HepG2 (cell line): Measurements from ENCODE around the gene EPB41L2. TPM values are rescaled to one million over a fixed set of nuclear protein-coding genes. Genes with fewer than 3 reads are reported as not detected.

ENCODE experiments used
- AGO2 ChIP-seq: fragments of 200-400 bp; formaldehyde crosslinking; optimal IDR thresholded peaks from 2 replicates; pipeline ENCODE3; 2017; ENCODE audit warnings: mild to moderate bottlenecking, low read depth, low read length, moderate library complexity
- AKAP8 ChIP-seq: sonication (generic); formaldehyde crosslinking; IDR thresholded peaks from 2 replicates; pipeline ENCODE4 v1.5.1; 2020; ENCODE audit warnings: mild to moderate bottlenecking, missing genetic modification reagents
- BORCS8-MEF2B ChIP-seq: sonication (generic); formaldehyde crosslinking; IDR thresholded peaks from 2 replicates; pipeline ENCODE4 v1.8.0; 2022; ENCODE audit warnings: mild to moderate bottlenecking, missing genetic modification reagents
- CBX1 ChIP-seq: IDR thresholded peaks from one replicate; pipeline ENCODE4 v1.6.1; 2016; ENCODE audit warnings: antibody characterized with exemption, low read depth
- CEBPG ChIP-seq: IDR thresholded peaks from 2 replicates; pipeline ENCODE4 v1.6.1; 2016
- KLF13 ChIP-seq: sonication (generic); formaldehyde crosslinking; IDR thresholded peaks from 2 replicates; pipeline ENCODE4 v1.4.0; 2020; ENCODE audit warnings: mild to moderate bottlenecking, missing genetic modification reagents
- MAFK ChIP-seq, 2 experiments: IDR thresholded peaks in 1 of 2; conservative IDR thresholded peaks in 1 of 2; 2 replicates each; pipeline ENCODE4 v1.6.1; 2011; ENCODE audit warnings: improper control_type of control experiment in 2 of 2, low read length in 2 of 2
- MEIS2 ChIP-seq: sonication (generic); formaldehyde crosslinking; IDR thresholded peaks from 2 replicates; pipeline ENCODE4 v1.9.0; 2021; ENCODE audit warnings: mild to moderate bottlenecking, missing genetic modification reagents
- NBN ChIP-seq: fragments of 450-650 bp; conservative IDR thresholded peaks from 2 replicates; pipeline ENCODE4 v1.6.1; 2017
- RAD51 ChIP-seq: fragments of 450-650 bp; IDR thresholded peaks from 2 replicates; pipeline ENCODE4 v1.6.1; 2016; ENCODE audit warnings: borderline replicate concordance
- RFXANK ChIP-seq: IDR thresholded peaks from 2 replicates; pipeline ENCODE4 v1.6.1; 2016
- SIN3B ChIP-seq: fragments of 150-350 bp; IDR thresholded peaks from 2 replicates; pipeline ENCODE4 v1.6.1; 2014; ENCODE audit warnings: low read length
- ZFAT ChIP-seq: sonication (generic); formaldehyde crosslinking; conservative IDR thresholded peaks from 2 replicates; pipeline ENCODE4 v1.8.1; 2023; ENCODE audit warnings: missing genetic modification reagents, inconsistent platforms
- ZFP90 ChIP-seq: sonication (generic); formaldehyde crosslinking; IDR thresholded peaks from 2 replicates; pipeline ENCODE4 v1.8.0; 2022; ENCODE audit warnings: missing genetic modification reagents, mild to moderate bottlenecking, inconsistent platforms, borderline replicate concordance
- ZKSCAN8 ChIP-seq: IDR thresholded peaks from 2 replicates; pipeline ENCODE4 v1.6.1; 2016; ENCODE audit warnings: borderline replicate concordance, missing genetic modification reagents, missing compliant biosample characterization
- ZNF331 ChIP-seq: sonication (generic); formaldehyde crosslinking; IDR thresholded peaks from 2 replicates; pipeline ENCODE4 v1.4.0; 2020; ENCODE audit warnings: missing genetic modification reagents
- ZNF775 ChIP-seq: sonication (generic); formaldehyde crosslinking; IDR thresholded peaks from 2 replicates; pipeline ENCODE4 v1.4.0; 2020; ENCODE audit warnings: missing genetic modification reagents, mild to moderate bottlenecking, moderate library complexity, borderline replicate concordance
- ZNF781 ChIP-seq: sonication (generic); formaldehyde crosslinking; IDR thresholded peaks from 2 replicates; pipeline ENCODE4 v1.5.1; 2020; ENCODE audit warnings: borderline replicate concordance, mild to moderate bottlenecking, missing genetic modification reagents; ENCODE audit errors: not compliant biosample characterization
- ZSCAN22 ChIP-seq: sonication (generic); formaldehyde crosslinking; IDR thresholded peaks from 2 replicates; pipeline ENCODE4 v1.4.0; 2020; ENCODE audit warnings: mild to moderate bottlenecking, missing genetic modification reagents
- polyA plus RNA-seq, 8 experiments: library from polyadenylated mRNA; depleted of rRNA in 3 of 8; stranded (reverse) in 7 of 8; unstranded in 1 of 8; fragments of >200 nt; fragmentation: Illumina TruSeq in 4 of 8; extraction: Trizol in 4 of 8; gene quantifications; 2 replicates each; pipeline versions ENCODE4 v1.2.1 to v1.2.3, GENCODE V29; 2011 to 2016; ENCODE audit warnings: low read depth in 4 of 8, missing spikeins in 1 of 8, mixed read lengths in 1 of 8; ENCODE audit not compliant: insufficient read depth in 1 of 8
- total RNA-seq, 5 experiments: library from RNA; depleted of rRNA; stranded (reverse); fragments of >200 nt; fragmentation: Illumina TruSeq; extraction: Trizol; gene quantifications; 2 replicates each; pipeline ENCODE4 v1.2.3, GENCODE V29; 2016; ENCODE audit warnings: low read depth in 1 of 5
- TF ChIP-seq, protein P1 (sequence below): sonication (generic); formaldehyde crosslinking; IDR thresholded peaks from 2 replicates; pipeline ENCODE4 v1.4.0; 2020; ENCODE audit warnings: missing genetic modification reagents, low read depth, mild to moderate bottlenecking, borderline replicate concordance
- TF ChIP-seq, protein P2 (sequence below): sonication (generic); formaldehyde crosslinking; IDR thresholded peaks from 2 replicates; pipeline ENCODE4 v1.5.0; 2020; ENCODE audit warnings: mild to moderate bottlenecking, missing genetic modification reagents
- TF ChIP-seq, protein P3 (sequence below): fragments of 450-650 bp; IDR thresholded peaks from 2 replicates; pipeline ENCODE4 v1.6.1; 2016
- TF ChIP-seq, protein P4 (sequence below): sonication (generic); formaldehyde crosslinking; IDR thresholded peaks from 2 replicates; pipeline ENCODE4 v1.5.0; 2020; ENCODE audit warnings: missing genetic modification reagents
- TF ChIP-seq, protein P5 (sequence below): sonication (generic); formaldehyde crosslinking; IDR thresholded peaks from 2 replicates; pipeline ENCODE4 v1.8.0; 2022; ENCODE audit warnings: mild to moderate bottlenecking, missing genetic modification reagents; ENCODE audit not compliant: insufficient replicate concordance
- TF ChIP-seq, protein P6 (sequence below): sonication (generic); formaldehyde crosslinking; IDR thresholded peaks from 2 replicates; pipeline ENCODE4 v1.8.1; 2023; ENCODE audit warnings: mild to moderate bottlenecking, missing genetic modification reagents, borderline replicate concordance

The EPB41L2 gene
- total and polyA plus RNA-seq, 2 of the 13 experiments (the other 11 are each of a cell fraction or from before 2014, with no cell fraction given): 41.7 to 56.4 TPM

DNA sequence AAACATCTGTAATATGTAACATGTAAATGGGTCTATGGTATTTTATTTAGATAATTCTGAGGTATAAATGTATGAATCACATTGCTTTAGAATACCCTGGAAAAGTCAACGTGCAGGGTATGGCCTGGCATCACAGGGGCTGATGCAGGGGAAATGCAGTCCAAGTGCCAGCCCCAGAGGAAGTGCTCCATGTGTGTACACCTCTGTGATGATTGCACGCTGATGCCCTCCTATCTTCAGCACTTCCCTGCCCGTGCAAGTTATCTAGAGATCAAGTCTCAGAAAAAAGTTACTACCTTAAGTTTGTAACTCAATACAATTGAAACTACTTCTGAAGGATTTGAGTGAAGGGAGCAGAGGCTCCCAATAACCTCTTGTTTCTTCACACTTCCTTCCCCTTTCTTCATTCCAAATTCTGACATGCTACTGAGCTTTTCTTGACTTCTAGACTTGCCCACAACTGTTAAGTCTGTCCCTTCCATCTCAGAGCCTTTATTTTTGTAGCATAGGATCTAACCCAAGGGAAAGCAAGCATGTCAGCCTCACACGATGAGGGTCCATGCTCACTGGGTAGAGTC lies 233.6 kb downstream of the EPB41L2 start (continued):
- TF ChIP-seq ZNF775 (CRISPR knock-in tag) (no peak), ZFAT (CRISPR knock-in tag) (no peak), CBX1 (no peak), NBN (no peak), ZNF331 (CRISPR knock-in tag) (0 out of 2 replicates have a peak, but pooled peaks have one; percentile 5), AGO2 (no peak), CEBPG (CRISPR knock-in tag) (no peak), ZFP90 (CRISPR knock-in tag) (no peak), ZNF781 (CRISPR knock-in tag) (no peak), ZKSCAN8 (no peak), RFXANK (CRISPR knock-in tag) (no peak), AKAP8 (CRISPR knock-in tag) (no peak), BORCS8-MEF2B (CRISPR knock-in tag) (0 out of 2 replicates have a peak, but pooled peaks have one; percentile 46), KLF13 (CRISPR knock-in tag) (no peak), MAFK (conservative IDR thresholded peaks at IDR 0.05 in 1 of 2, IDR thresholded peaks at IDR 0.05 in 1 of 2; ENCODE audit: low read length in 2 of 2) (no peak), SIN3B (no peak), MEIS2 (CRISPR knock-in tag) (no peak), ZSCAN22 (CRISPR knock-in tag) (no peak), RAD51 (no peak)
- TF ChIP-seq, protein P1, sequence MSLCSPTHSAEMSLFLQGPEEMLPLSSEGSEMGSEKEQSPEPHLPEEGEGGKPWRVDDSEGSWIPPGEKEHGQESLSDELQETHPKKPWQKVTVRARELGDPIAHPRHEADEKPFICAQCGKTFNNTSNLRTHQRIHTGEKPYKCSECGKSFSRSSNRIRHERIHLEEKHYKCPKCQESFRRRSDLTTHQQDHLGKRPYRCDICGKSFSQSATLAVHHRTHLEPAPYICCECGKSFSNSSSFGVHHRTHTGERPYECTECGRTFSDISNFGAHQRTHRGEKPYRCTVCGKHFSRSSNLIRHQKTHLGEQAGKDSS (CRISPR knock-in tag): no peak
- TF ChIP-seq, protein P2, sequence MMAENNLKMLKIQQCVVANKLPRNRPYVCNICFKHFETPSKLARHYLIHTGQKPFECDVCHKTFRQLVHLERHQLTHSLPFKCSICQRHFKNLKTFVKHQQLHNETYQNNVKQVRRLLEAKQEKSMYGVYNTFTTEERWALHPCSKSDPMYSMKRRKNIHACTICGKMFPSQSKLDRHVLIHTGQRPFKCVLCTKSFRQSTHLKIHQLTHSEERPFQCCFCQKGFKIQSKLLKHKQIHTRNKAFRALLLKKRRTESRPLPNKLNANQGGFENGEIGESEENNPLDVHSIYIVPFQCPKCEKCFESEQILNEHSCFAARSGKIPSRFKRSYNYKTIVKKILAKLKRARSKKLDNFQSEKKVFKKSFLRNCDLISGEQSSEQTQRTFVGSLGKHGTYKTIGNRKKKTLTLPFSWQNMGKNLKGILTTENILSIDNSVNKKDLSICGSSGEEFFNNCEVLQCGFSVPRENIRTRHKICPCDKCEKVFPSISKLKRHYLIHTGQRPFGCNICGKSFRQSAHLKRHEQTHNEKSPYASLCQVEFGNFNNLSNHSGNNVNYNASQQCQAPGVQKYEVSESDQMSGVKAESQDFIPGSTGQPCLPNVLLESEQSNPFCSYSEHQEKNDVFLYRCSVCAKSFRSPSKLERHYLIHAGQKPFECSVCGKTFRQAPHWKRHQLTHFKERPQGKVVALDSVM (CRISPR knock-in tag): no peak
- TF ChIP-seq, protein P3, sequence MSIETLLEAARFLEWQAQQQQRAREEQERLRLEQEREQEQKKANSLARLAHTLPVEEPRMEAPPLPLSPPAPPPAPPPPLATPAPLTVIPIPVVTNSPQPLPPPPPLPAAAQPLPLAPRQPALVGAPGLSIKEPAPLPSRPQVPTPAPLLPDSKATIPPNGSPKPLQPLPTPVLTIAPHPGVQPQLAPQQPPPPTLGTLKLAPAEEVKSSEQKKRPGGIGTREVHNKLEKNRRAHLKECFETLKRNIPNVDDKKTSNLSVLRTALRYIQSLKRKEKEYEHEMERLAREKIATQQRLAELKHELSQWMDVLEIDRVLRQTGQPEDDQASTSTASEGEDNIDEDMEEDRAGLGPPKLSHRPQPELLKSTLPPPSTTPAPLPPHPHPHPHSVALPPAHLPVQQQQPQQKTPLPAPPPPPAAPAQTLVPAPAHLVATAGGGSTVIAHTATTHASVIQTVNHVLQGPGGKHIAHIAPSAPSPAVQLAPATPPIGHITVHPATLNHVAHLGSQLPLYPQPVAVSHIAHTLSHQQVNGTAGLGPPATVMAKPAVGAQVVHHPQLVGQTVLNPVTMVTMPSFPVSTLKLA: no peak
- TF ChIP-seq, protein P4, sequence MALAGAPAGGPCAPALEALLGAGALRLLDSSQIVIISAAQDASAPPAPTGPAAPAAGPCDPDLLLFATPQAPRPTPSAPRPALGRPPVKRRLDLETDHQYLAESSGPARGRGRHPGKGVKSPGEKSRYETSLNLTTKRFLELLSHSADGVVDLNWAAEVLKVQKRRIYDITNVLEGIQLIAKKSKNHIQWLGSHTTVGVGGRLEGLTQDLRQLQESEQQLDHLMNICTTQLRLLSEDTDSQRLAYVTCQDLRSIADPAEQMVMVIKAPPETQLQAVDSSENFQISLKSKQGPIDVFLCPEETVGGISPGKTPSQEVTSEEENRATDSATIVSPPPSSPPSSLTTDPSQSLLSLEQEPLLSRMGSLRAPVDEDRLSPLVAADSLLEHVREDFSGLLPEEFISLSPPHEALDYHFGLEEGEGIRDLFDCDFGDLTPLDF (CRISPR knock-in tag): no peak
- TF ChIP-seq, protein P5, sequence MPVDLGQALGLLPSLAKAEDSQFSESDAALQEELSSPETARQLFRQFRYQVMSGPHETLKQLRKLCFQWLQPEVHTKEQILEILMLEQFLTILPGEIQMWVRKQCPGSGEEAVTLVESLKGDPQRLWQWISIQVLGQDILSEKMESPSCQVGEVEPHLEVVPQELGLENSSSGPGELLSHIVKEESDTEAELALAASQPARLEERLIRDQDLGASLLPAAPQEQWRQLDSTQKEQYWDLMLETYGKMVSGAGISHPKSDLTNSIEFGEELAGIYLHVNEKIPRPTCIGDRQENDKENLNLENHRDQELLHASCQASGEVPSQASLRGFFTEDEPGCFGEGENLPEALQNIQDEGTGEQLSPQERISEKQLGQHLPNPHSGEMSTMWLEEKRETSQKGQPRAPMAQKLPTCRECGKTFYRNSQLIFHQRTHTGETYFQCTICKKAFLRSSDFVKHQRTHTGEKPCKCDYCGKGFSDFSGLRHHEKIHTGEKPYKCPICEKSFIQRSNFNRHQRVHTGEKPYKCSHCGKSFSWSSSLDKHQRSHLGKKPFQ (CRISPR knock-in tag): no peak
- TF ChIP-seq, protein P6, sequence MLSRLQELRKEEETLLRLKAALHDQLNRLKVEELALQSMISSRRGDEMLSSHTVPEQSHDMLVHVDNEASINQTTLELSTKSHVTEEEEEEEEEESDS (CRISPR knock-in tag): no peak
